Fibroblast of villous mesenchyme (primary cell): ENCODE data around the gene CLEC7A. TPM values are rescaled to one million over a fixed set of nuclear protein-coding genes. Genes with fewer than 3 reads are reported as not detected.

Source experiments
- DNase-seq: peaks from one replicate; pipeline ENCODE4 v3.0.0-alpha.2; 2010; ENCODE audit warnings: low read depth
- H3K4me3 ChIP-seq: 2 replicates; pipeline ENCODE4 v1.5.1; 2011; ENCODE audit warnings: low read depth, mild to moderate bottlenecking, low read length
- CTCF ChIP-seq: IDR thresholded peaks from 2 replicates; pipeline ENCODE4 v1.5.1; 2012; ENCODE audit warnings: low read depth, mild to moderate bottlenecking, low read length; ENCODE audit not compliant: insufficient read depth
- total RNA-seq: library from RNA; depleted of rRNA; stranded (reverse); fragments of >200 nt; gene quantifications from 2 replicates; pipeline ENCODE4 v1.2.3, GENCODE V29; 2012

Gene CLEC7A
- total RNA-seq, 1 donor: under 0.01 TPM

- peak; percentile 17 for DNase-seq
- no peak for TF ChIP-seq CTCF
- no peak overlapping the region for H3K4me3 ChIP-seq
Observed at GRCh38 chr12:10101042-10101579, 28.9 kb downstream of the CLEC7A start.

- no peak within 1 kb of the TSS for H3K4me3 ChIP-seq
- no peak for DNase-seq
- no peak for TF ChIP-seq CTCF
Observed at GRCh38 chr12:10098791-10099190, 31.2 kb downstream of the CLEC7A start, which contains the start of gene CLEC1A. CLEC1A (minus strand) TSS chr12:10098985; CDS start chr12:10098922, 63 bp downstream.

GRCh38 chr12:10097521-10097920, 32.5 kb downstream of the CLEC7A start:
- H3K4me3 ChIP-seq: no peak overlapping the region
- no peak for TF ChIP-seq CTCF
- DNase-seq: peak; percentile 38

GRCh38 chr12:10095971-10096370, 34.0 kb downstream of the CLEC7A start:
- DNase-seq: no peak
- H3K4me3 ChIP-seq: no peak overlapping the region
- TF ChIP-seq CTCF: no peak

GRCh38 chr12:10094646-10095395, 35.2 kb downstream of the CLEC7A start:
- H3K4me3 ChIP-seq: no peak overlapping the region
- no peak for TF ChIP-seq CTCF
- DNase-seq: no peak

- DNase-seq: no peak
- no peak for TF ChIP-seq CTCF
- H3K4me3 ChIP-seq: no peak overlapping the region
Observed at GRCh38 chr12:10088955-10089900, 40.8 kb downstream of the CLEC7A start.
